HCT116 (cell line): ENCODE results near the gene GUCA2B. TPM values are rescaled to one million over a fixed set of nuclear protein-coding genes. Genes with fewer than 3 reads are reported as not detected.

Source experiments
- ATAC-seq: fragments of 200-7000 bp; cut with Tn5 transposase; 2 replicates; pipeline ENCODE4 v1.9.1; 2020; ENCODE audit warnings: mild to moderate bottlenecking, moderate library complexity
- BruUV-seq: library from RNA; stranded (reverse); fragments of 400-500 nt; replicated peaks from 2 replicates; lab custom pipeline; 2021; lab: Mats Ljungman, UMichigan
- CTCF ChIA-PET: fragments of 300-600 bp; sonication (Branson Sonifier 250); formaldehyde crosslinking; loops from one replicate; lab custom pipeline; 2021; ENCODE audit warnings: antibody characterized with exemption; lab: Charles Lee
- POLR2A ChIA-PET: fragments of 300-600, 350-600 bp; sonication (Branson Sonifier 250); formaldehyde crosslinking; loops from one replicate; lab custom pipeline; 2021; ENCODE audit warnings: antibody characterized with exemption; lab: Charles Lee
- RAD21 ChIA-PET, 2 experiments: fragments of 300-600 bp; sonication (Branson Sonifier 250); formaldehyde crosslinking; loops; one replicate each; lab custom pipeline; 2023; ENCODE audit warnings: low total read pairs in 2 of 2; ENCODE audit not compliant: uncharacterized antibody in 2 of 2, unreplicated experiment in 2 of 2, low non-redundant PET in 1 of 2; lab: Charles Lee
- DNase-seq: peaks from one replicate; pipeline ENCODE4 v3.0.0-alpha.2; 2010; ENCODE audit warnings: low read depth, low spot score
- H2AFZ ChIP-seq: fragments of 200-600 bp; shearing (Covaris generic), sonication (generic); 2 replicates; pipeline ENCODE4 v1.6.1; 2017; ENCODE audit warnings: low read depth, mixed run types, mixed read lengths, antibody characterized with exemption, low read length; ENCODE audit not compliant: poor library complexity, severe bottlenecking
- H3K27ac ChIP-seq: 2 replicates; pipeline ENCODE4 v1.5.1; 2012; ENCODE audit warnings: low read depth, low read length
- H3K27me3 ChIP-seq: fragments of 200-600 bp; sonication (generic); 2 replicates; pipeline ENCODE4 v1.6.1; 2016; ENCODE audit warnings: mixed run types, low read length, mixed read lengths; ENCODE audit not compliant: insufficient read depth
- H3K36me3 ChIP-seq, 2 experiments: fragments of 200-500 bp in 1 of 2; fragments of 200-600 bp in 1 of 2; sonication (Bioruptor generic) in 1 of 2; sonication (generic) in 1 of 2; 2 replicates each; pipeline versions ENCODE4 v1.5.1 to v1.6.1; 2014 to 2016; ENCODE audit warnings: low read length in 2 of 2, inconsistent platforms in 1 of 2, mixed read lengths in 1 of 2, mixed run types in 1 of 2; ENCODE audit not compliant: insufficient read depth in 2 of 2, control insufficient read depth in 1 of 2
- H3K4me1 ChIP-seq, 2 experiments: fragments of 200-600 bp in 1 of 2; sonication (generic) in 1 of 2; 2 replicates each; pipeline versions ENCODE4 v1.5.1 to v1.6.1; 2012 to 2017; ENCODE audit warnings: low read length in 2 of 2, inconsistent platforms in 1 of 2, mild to moderate bottlenecking in 1 of 2, mixed read lengths in 1 of 2, mixed run types in 1 of 2, moderate library complexity in 1 of 2; ENCODE audit not compliant: insufficient read depth in 2 of 2, control insufficient read depth in 1 of 2
- H3K4me2 ChIP-seq: fragments of 200-600 bp; sonication (generic); 2 replicates; pipeline ENCODE4 v1.6.1; 2017; ENCODE audit warnings: mixed run types, low read length, mixed read lengths
- H3K4me3 ChIP-seq, 2 experiments: fragments of 200-600 bp in 1 of 2; sonication (generic) in 1 of 2; replicated peaks in 1 of 2; 2 replicates each; pipeline ENCODE4 v1.5.1; 2011 to 2016; ENCODE audit warnings: low read length in 2 of 2, control low read depth in 1 of 2, low read depth in 1 of 2, mild to moderate bottlenecking in 1 of 2, mixed read lengths in 1 of 2, mixed run types in 1 of 2
- H3K79me2 ChIP-seq: fragments of 200-600 bp; sonication (generic); 2 replicates; pipeline ENCODE4 v1.6.1; 2017; ENCODE audit warnings: mild to moderate bottlenecking, mixed run types, low read length, moderate library complexity, mixed read lengths; ENCODE audit not compliant: insufficient read depth
- H3K9ac ChIP-seq: fragments of 200-600 bp; sonication (generic); 2 replicates; pipeline ENCODE4 v1.6.1; 2016; ENCODE audit warnings: low read length, mixed read lengths
- H3K9me2 ChIP-seq: fragments of 200-600 bp; sonication (generic), shearing (Covaris generic); 2 replicates; pipeline ENCODE4 v1.6.1; 2017; ENCODE audit warnings: mixed run types, mild to moderate bottlenecking, moderate library complexity; ENCODE audit not compliant: insufficient read depth
- H3K9me3 ChIP-seq, 2 experiments: fragments of 200-500 bp in 1 of 2; fragments of 200-600 bp in 1 of 2; sonication (Bioruptor generic) in 1 of 2; sonication (generic) in 1 of 2; 2 replicates each; pipeline ENCODE4 v1.6.1; 2014 to 2017; ENCODE audit warnings: low read length in 2 of 2, mixed read lengths in 2 of 2, inconsistent platforms in 1 of 2, low read depth in 1 of 2, mild to moderate bottlenecking in 1 of 2, mixed run types in 1 of 2, moderate library complexity in 1 of 2; ENCODE audit not compliant: control insufficient read depth in 1 of 2, insufficient read depth in 1 of 2
- H4K20me1 ChIP-seq: fragments of 200-600 bp; sonication (generic), shearing (Covaris generic); 2 replicates; pipeline ENCODE4 v1.6.1; 2017; ENCODE audit warnings: mixed run types, mild to moderate bottlenecking, moderate library complexity; ENCODE audit not compliant: insufficient read depth
- CBX3 ChIP-seq: IDR thresholded peaks from 2 replicates; pipeline ENCODE4 v1.6.1; 2012; ENCODE audit warnings: low read depth
- CEBPB ChIP-seq: IDR thresholded peaks from 2 replicates; pipeline ENCODE4 v1.6.1; 2012; ENCODE audit warnings: low read depth
- EGR1 ChIP-seq: IDR thresholded peaks from 2 replicates; pipeline ENCODE4 v1.6.1; 2012; ENCODE audit warnings: low read depth
- ELF1 ChIP-seq: IDR thresholded peaks from 2 replicates; pipeline ENCODE4 v1.6.1; 2012; ENCODE audit warnings: low read depth, borderline replicate concordance
- FOSL1 ChIP-seq: IDR thresholded peaks from 2 replicates; pipeline ENCODE4 v1.6.1; 2012; ENCODE audit warnings: low read depth
- JUND ChIP-seq: IDR thresholded peaks from 2 replicates; pipeline ENCODE4 v1.6.1; 2012
- POLR2A ChIP-seq: IDR thresholded peaks from 2 replicates; pipeline ENCODE4 v1.7.0; 2011; ENCODE audit warnings: borderline replicate concordance; ENCODE audit not compliant: insufficient read depth, insufficient read length; ENCODE audit errors: extremely low read depth
- POLR2AphosphoS5 ChIP-seq: IDR thresholded peaks from 2 replicates; pipeline ENCODE4 v1.6.1; 2011; ENCODE audit warnings: mild to moderate bottlenecking, low read depth, low read length, moderate library complexity
- RAD21 ChIP-seq: IDR thresholded peaks from 2 replicates; pipeline ENCODE4 v1.6.1; 2012; ENCODE audit warnings: low read depth, mild to moderate bottlenecking
- SIN3A ChIP-seq: IDR thresholded peaks from 2 replicates; pipeline ENCODE4 v1.6.1; 2012; ENCODE audit warnings: low read depth
- SP1 ChIP-seq: IDR thresholded peaks from 2 replicates; pipeline ENCODE4 v1.6.1; 2012; ENCODE audit warnings: low read depth
- TCF7L2 ChIP-seq: IDR thresholded peaks from 2 replicates; pipeline ENCODE4 v1.7.0; 2011; ENCODE audit warnings: borderline replicate concordance, inconsistent platforms; ENCODE audit not compliant: insufficient read depth, insufficient read length; ENCODE audit errors: extremely low read depth
- YY1 ChIP-seq: IDR thresholded peaks from 2 replicates; pipeline ENCODE4 v1.6.1; 2011; ENCODE audit warnings: low read length, low read depth, moderate library complexity, mild to moderate bottlenecking; ENCODE audit not compliant: insufficient replicate concordance; ENCODE audit errors: extremely low read depth
- ZFX ChIP-seq: fragments of 450-650 bp; IDR thresholded peaks from 2 replicates; pipeline ENCODE4 v1.6.1; 2017
- ZNF274 ChIP-seq: fragments of 200-500 bp; sonication (Bioruptor generic); IDR thresholded peaks from 2 replicates; pipeline ENCODE4 v1.6.1; 2014; ENCODE audit warnings: mild to moderate bottlenecking, low read depth, low read length, inconsistent platforms
- intact Hi-C: fragments of 100-400 bp; cut with micrococcal nuclease; formaldehyde crosslinking; loops from 2 replicates; pipeline ENCODE4 v1.10.0; 2022
- total RNA-seq: library from RNA; stranded (reverse); gene quantifications from one replicate; pipeline ENCODE4 v1.2.1, GENCODE V29; 2021; ENCODE audit not compliant: unreplicated experiment
- TF ChIP-seq, protein P1 (sequence below): IDR thresholded peaks from 2 replicates; pipeline ENCODE4 v1.6.1; 2012
- TF ChIP-seq, protein P2 (sequence below): IDR thresholded peaks from 2 replicates; pipeline ENCODE4 v1.6.1; 2012
- TF ChIP-seq, protein P3 (sequence below): IDR thresholded peaks from 2 replicates; pipeline ENCODE4 v1.6.1; 2011; ENCODE audit warnings: mild to moderate bottlenecking, low read length, moderate library complexity; ENCODE audit not compliant: insufficient replicate concordance; ENCODE audit errors: extremely low read depth

Gene GUCA2B
- total RNA-seq, 1 experiment from 2014 or later, result not detected

DNA sequence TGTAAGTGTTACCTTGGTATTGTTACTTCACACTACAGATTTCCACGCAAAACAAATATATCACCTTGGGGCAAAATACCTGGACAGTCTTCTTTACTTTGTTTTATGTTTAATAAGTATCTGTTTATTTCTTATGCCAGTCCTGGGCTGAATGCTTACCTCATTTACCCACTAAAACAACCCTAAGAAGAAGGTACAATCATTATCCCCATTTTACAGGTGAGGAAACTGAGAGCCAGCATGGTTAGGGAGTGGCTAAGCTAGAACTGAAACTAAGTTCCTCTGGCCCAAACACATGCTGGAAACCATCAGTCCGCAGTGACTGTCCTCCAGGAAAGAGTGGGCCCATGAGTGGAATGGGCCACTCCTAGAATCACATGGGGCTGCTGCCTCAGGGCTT lies 13.0 kb upstream of the GUCA2B start:
- ChIA-PET CTCF (no interaction called here), POLR2A (no interaction called here), RAD21 (no interaction called here)
- Histone ChIP-seq H3K4me3 (no peak overlapping the region), H3K27ac (no peak overlapping the region), H4K20me1 (no peaks in the 10 kb centered on the region), H2AFZ (no peak overlapping the region), H3K9me2 (no peaks in the 10 kb centered on the region), H3K4me1 (no peaks in the 10 kb centered on the region), H3K27me3 (no peaks in the 10 kb centered on the region), H3K9me3 (no peaks in the 10 kb centered on the region), H3K4me2 (no peak overlapping the region), H3K79me2 (no peaks in the 10 kb centered on the region), H3K36me3 (no peaks in the 10 kb centered on the region), H3K9ac (no peak overlapping the region)
- TF ChIP-seq ZFX (no peak), POLR2A (no peak), ZNF274 (no peak), EGR1 (no peak), SP1 (no peak), POLR2AphosphoS5 (no peak), CEBPB (no peak), ELF1 (no peak), RAD21 (no peak), FOSL1 (no peak), YY1 (no peak), TCF7L2 (no peak), JUND (no peak), SIN3A (no peak), CBX3 (no peak)
- TF ChIP-seq, protein P1, sequence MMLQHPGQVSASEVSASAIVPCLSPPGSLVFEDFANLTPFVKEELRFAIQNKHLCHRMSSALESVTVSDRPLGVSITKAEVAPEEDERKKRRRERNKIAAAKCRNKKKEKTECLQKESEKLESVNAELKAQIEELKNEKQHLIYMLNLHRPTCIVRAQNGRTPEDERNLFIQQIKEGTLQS, result no peak
- TF ChIP-seq, protein P2, sequence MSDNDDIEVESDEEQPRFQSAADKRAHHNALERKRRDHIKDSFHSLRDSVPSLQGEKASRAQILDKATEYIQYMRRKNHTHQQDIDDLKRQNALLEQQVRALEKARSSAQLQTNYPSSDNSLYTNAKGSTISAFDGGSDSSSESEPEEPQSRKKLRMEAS, result no peak
- TF ChIP-seq, protein P3, sequence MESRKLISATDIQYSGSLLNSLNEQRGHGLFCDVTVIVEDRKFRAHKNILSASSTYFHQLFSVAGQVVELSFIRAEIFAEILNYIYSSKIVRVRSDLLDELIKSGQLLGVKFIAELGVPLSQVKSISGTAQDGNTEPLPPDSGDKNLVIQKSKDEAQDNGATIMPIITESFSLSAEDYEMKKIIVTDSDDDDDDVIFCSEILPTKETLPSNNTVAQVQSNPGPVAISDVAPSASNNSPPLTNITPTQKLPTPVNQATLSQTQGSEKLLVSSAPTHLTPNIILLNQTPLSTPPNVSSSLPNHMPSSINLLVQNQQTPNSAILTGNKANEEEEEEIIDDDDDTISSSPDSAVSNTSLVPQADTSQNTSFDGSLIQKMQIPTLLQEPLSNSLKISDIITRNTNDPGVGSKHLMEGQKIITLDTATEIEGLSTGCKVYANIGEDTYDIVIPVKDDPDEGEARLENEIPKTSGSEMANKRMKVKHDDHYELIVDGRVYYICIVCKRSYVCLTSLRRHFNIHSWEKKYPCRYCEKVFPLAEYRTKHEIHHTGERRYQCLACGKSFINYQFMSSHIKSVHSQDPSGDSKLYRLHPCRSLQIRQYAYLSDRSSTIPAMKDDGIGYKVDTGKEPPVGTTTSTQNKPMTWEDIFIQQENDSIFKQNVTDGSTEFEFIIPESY, result no peak
- intact Hi-C loops, result loop anchor here (10.0 kb wide), 1 partner anchor 565 kb away; no protein-coding TSS in a partner anchor
- DNase-seq (no peak), ATAC-seq (no peak)
- BruUV-seq, result no TSS peak
